Right atrium auricular region (tissue), 2 donors: ENCODE results near the gene POU2AF1. TPM values are rescaled to one million over a fixed set of nuclear protein-coding genes. Genes with fewer than 3 reads are reported as not detected.

ENCODE experiments used
- DNase-seq: peaks from one replicate; pipeline ENCODE4 v3.0.0-alpha.2; 2019; ENCODE audit warnings: low spot score
- H3K27ac ChIP-seq, 2 donors: fragments of 200-600 bp; sonication (generic); 1 replicate in 1 of 2; 2 replicates in 1 of 2; pipeline ENCODE4 v1.5.1; 2016 to 2019
- H3K27me3 ChIP-seq, 2 donors: fragments of 200-600 bp; sonication (generic); one replicate each; pipeline versions ENCODE4 v1.5.1 to v1.6.0; 2017 to 2019
- H3K36me3 ChIP-seq: fragments of 200-600 bp; sonication (generic); one replicate; pipeline ENCODE4 v1.5.1; 2016
- H3K4me1 ChIP-seq, 2 donors: fragments of 200-600 bp; sonication (generic); one replicate each; pipeline versions ENCODE4 v1.5.1 to v1.6.0; 2017 to 2019
- H3K4me3 ChIP-seq, 2 donors: fragments of 200-600 bp; sonication (generic); 1 replicate in 1 of 2; 2 replicates in 1 of 2; pipeline ENCODE4 v1.5.1; 2017 to 2019; ENCODE audit warnings: mild to moderate bottlenecking in 1 of 2, moderate library complexity in 1 of 2
- H3K9me3 ChIP-seq, 2 donors: fragments of 200-600 bp; sonication (generic); one replicate each; pipeline ENCODE4 v1.5.1; 2019
- total RNA-seq, 2 donors: library from RNA; depleted of rRNA; stranded (reverse); fragments of >200 nt; gene quantifications; one replicate each; pipeline ENCODE4 v1.1.0, GENCODE V29; 2016
- TF ChIP-seq, protein P1 (sequence below), 2 donors: fragments of 200-600 bp; sonication (generic); IDR thresholded peaks; one replicate each; pipeline ENCODE4 v1.5.1; 2019; ENCODE audit warnings: antibody characterized with exemption in 2 of 2

POU2AF1 gene
- total RNA-seq, 2 donors from 2014 or later, result 0.11 to 1.6 TPM

DNA sequence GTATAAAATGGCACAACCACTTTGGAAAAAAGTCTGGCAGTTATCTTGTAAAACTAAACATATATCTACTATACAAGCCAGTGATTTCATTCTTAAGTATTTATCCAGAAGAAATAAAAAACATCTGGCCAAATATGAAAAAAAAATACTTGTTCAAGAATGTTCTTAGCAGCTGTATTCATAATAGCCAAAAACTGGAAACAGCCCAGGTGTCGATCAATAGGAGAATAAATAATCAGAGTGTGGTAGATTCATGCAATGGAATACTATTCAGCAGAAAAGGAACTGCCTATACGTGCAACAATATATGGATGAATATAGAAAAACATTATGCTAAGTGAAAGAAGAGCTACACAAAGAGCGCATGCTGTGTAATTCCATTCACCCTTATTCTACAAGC is 36.7 kb downstream of the POU2AF1 start:
- Histone ChIP-seq H3K4me1 (no peaks in the 10 kb centered on the region), H3K27me3 (no peaks in the 10 kb centered on the region), H3K9me3 (peaks cover 4 to 17% of the 10 kb centered on the region in 2 donors), H3K36me3 (no peaks in the 10 kb centered on the region), H3K27ac (no peak overlapping the region), H3K4me3 (no peak overlapping the region)
- no peak for DNase-seq
- TF ChIP-seq, protein P1, sequence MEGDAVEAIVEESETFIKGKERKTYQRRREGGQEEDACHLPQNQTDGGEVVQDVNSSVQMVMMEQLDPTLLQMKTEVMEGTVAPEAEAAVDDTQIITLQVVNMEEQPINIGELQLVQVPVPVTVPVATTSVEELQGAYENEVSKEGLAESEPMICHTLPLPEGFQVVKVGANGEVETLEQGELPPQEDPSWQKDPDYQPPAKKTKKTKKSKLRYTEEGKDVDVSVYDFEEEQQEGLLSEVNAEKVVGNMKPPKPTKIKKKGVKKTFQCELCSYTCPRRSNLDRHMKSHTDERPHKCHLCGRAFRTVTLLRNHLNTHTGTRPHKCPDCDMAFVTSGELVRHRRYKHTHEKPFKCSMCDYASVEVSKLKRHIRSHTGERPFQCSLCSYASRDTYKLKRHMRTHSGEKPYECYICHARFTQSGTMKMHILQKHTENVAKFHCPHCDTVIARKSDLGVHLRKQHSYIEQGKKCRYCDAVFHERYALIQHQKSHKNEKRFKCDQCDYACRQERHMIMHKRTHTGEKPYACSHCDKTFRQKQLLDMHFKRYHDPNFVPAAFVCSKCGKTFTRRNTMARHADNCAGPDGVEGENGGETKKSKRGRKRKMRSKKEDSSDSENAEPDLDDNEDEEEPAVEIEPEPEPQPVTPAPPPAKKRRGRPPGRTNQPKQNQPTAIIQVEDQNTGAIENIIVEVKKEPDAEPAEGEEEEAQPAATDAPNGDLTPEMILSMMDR (IDR thresholded peaks at IDR 0.05), result no peak

DNA sequence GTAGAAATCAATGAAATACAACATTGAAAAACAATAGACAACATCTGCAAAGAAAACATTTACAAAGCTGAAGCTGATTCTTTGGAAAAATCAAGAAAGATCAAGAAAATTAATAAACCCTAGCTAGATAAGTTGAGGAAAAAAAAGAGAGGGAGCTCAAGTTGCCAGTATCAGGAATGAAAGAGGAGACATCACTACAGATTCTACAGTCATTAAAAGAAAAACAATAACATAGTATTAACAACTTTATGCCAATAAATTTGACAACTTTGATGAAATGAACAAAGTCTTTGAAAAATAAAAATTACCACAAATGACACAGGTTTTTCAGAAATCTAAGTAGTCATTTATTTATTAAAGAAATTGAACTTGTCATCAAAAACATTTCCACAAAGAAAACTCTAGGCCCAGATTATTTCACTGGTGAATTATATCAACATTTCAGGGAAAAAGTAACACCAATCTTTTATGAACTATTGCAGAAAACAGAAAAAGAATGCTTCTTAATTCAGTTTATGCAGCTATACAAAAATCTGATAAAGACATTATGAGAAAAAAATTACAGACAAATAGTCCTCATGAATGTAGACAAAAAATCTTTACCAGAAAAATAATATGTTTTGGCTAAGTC is 39.2 kb downstream of the POU2AF1 start:
- no peaks in the 10 kb centered on the region for H3K36me3 ChIP-seq
- no peaks in the 10 kb centered on the region for H3K27me3 ChIP-seq
- no peak for DNase-seq
- H3K4me1 ChIP-seq, result peaks cover 0 to 6% of the 10 kb centered on the region in 2 donors
- TF ChIP-seq, protein P1 (IDR thresholded peaks at IDR 0.05), result no peak
- H3K27ac ChIP-seq, result no peak overlapping the region
- peaks cover 4 to 17% of the 10 kb centered on the region in 2 donors for H3K9me3 ChIP-seq
- no peak overlapping the region for H3K4me3 ChIP-seq

DNA sequence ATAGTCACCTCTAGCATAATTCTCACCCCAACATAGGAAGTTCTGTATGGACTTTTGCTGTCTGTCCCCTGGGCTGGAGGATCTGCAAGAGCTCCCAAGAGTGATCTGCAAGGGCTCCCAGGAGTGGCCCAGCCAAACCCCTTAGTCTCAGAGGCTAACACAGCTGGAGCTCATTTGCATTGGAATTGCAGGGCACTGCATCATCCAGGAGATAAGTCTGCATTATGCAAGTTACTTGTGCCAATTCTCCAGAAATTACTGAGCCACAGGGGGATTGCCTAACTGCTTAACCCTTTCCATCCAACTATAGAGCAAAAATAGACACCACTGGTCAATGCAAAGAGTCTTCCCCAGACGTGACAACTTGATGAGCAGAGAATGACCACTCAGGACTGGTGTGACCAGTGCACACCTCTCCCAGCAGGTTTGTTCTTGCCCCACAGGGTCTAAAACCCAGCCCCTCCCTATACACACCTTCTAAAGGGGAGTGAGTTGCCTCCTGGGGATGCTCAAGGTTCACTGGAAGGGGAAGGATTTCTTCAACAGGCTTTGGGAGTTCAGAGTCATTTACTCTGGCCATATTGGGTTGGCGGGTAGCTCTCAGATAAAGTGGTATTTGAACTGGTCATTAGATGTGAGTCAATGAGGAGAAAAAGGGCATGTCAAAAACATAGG is 42.4 kb downstream of the POU2AF1 start:
- Histone ChIP-seq H3K36me3 (no peaks in the 10 kb centered on the region), H3K4me1 (peaks cover 0 to 16% of the 10 kb centered on the region in 2 donors), H3K27ac (no peak overlapping the region), H3K9me3 (peaks cover 4 to 17% of the 10 kb centered on the region in 2 donors), H3K4me3 (no peak overlapping the region), H3K27me3 (no peaks in the 10 kb centered on the region)
- TF ChIP-seq, protein P1 (IDR thresholded peaks at IDR 0.05), result no peak
- DNase-seq, result no peak

DNA sequence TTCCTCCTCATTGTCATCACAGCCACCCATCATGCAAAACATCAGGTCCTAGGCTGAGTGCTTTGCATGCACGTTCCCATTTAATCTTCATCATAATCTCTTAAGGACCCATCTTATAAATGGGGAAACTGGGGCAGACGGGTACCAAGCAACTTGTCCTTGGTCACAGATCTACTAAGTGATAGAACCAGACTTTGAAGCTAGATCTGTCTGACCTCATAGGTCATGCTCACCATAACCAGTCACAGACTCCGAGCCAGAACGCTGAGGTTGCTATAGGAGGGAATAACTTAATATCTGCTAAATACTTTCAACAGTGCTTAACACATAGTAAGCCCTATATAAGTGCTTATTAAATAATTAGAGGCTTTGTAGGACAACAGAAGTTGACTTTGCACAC is 43.0 kb downstream of the POU2AF1 start:
- Histone ChIP-seq H3K4me1 (peaks cover 0 to 21% of the 10 kb centered on the region in 2 donors), H3K36me3 (no peaks in the 10 kb centered on the region), H3K4me3 (no peak overlapping the region), H3K27me3 (no peaks in the 10 kb centered on the region), H3K9me3 (peaks cover 4 to 17% of the 10 kb centered on the region in 2 donors), H3K27ac (no peak overlapping the region)
- TF ChIP-seq, protein P1 (IDR thresholded peaks at IDR 0.05), result no peak
- no peak for DNase-seq

DNA sequence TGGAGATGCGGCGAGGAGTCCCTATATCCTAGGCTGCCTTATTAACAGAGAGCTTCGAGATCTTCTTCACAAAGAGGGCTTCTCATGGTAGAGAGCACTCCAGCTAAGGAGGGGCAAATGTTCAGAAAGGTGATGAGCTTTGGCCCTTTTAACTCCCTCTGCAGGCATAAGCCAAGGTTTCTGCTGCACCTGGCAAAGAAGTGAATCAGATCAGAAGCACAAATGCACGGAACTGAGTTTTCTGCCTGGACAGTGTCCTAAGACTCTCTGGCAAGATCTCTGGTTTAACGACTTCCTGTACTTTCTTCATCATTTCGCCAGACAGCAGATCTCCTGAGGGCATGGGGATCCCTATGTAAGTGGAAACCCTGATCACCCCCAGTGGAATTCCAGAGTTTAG is 43.5 kb downstream of the POU2AF1 start:
- Histone ChIP-seq H3K4me3 (no peak overlapping the region), H3K9me3 (peaks cover 4 to 15% of the 10 kb centered on the region in 2 donors), H3K27ac (no peak overlapping the region), H3K36me3 (no peaks in the 10 kb centered on the region), H3K4me1 (peaks cover 0 to 21% of the 10 kb centered on the region in 2 donors), H3K27me3 (no peaks in the 10 kb centered on the region)
- no peak for DNase-seq
- TF ChIP-seq, protein P1 (IDR thresholded peaks at IDR 0.05), result no peak
